Right lobe of liver (tissue), 6 donors: ENCODE results near the gene CTU2. TPM values are rescaled to one million over a fixed set of nuclear protein-coding genes. Genes with fewer than 3 reads are reported as not detected.

Source experiments
- ATAC-seq, 4 donors: fragments of 200-7000 bp; cut with Tn5 transposase; one replicate each; pipeline ENCODE4 v1.9.1; 2020; ENCODE audit warnings: mild to moderate bottlenecking in 4 of 4, moderate library complexity in 4 of 4
- DNase-seq, 3 donors: peaks; one replicate each; pipeline ENCODE4 v3.0.0-alpha.2; 2020
- H3K27ac ChIP-seq, 3 donors: fragments of 200-600 bp; one replicate each; pipeline ENCODE4 v1.8.0; 2022
- H3K27me3 ChIP-seq, 2 donors: fragments of 200-600 bp; one replicate each; pipeline ENCODE4 v1.8.0; 2022
- H3K36me3 ChIP-seq, 4 donors: fragments of 200-600 bp; sonication (generic) in 1 of 4; one replicate each; pipeline versions ENCODE4 v1.5.1 to v1.8.0; 2017 to 2022; ENCODE audit warnings: control low read depth in 1 of 4
- H3K4me1 ChIP-seq, 4 donors: fragments of 200-600 bp; sonication (generic) in 1 of 4; one replicate each; pipeline versions ENCODE4 v1.5.1 to v1.8.0; 2017 to 2022; ENCODE audit warnings: control low read depth in 1 of 4
- H3K4me3 ChIP-seq, 3 donors: fragments of 200-600 bp; one replicate each; pipeline ENCODE4 v1.8.0; 2022
- H3K9me3 ChIP-seq, 4 donors: fragments of 200-600 bp; sonication (generic) in 1 of 4; one replicate each; pipeline versions ENCODE4 v1.5.1 to v1.8.0; 2017 to 2022; ENCODE audit warnings: control low read depth in 1 of 4
- POLR2A ChIP-seq: fragments of 450-650 bp; IDR thresholded peaks from one replicate; pipeline ENCODE4 v1.6.1; 2017; ENCODE audit warnings: antibody characterized with exemption, mild to moderate bottlenecking
- WGBS: methylation state at CpG from one replicate; pipeline ENCODE4 v1.1.6; 2018; ENCODE audit warnings: low coverage, low lambda C conversion rate; ENCODE audit not compliant: insufficient coverage; ENCODE audit errors: missing lambda C conversion rate; 5-methylcytosine and 5-hydroxymethylcytosine counted together
- intact Hi-C, 2 donors: fragments of 100-400 bp; cut with DNase I; formaldehyde crosslinking; loops; one replicate each; pipeline versions ENCODE4 v1.11.2 to v1.14.1; 2022
- total RNA-seq, 6 experiments: library from RNA; depleted of rRNA in 2 of 6; stranded (reverse); fragments of >200 nt in 2 of 6; fragmentation: NEBNext Ultra II Directional in 3 of 6; extraction: Animal tissue kit (Norgen Biotek cat#: 25700) in 3 of 6; gene quantifications; one replicate each; pipeline versions ENCODE4 v1.1.0 to v1.2.4, GENCODE V29; 2016 to 2023
- TF ChIP-seq, protein P1 (sequence below), 4 donors: fragments of 200-600 bp in 3 of 4; fragments of 450-650 bp in 1 of 4; IDR thresholded peaks; one replicate each; pipeline versions ENCODE4 v1.5.1 to v1.8.0; 2016 to 2022; ENCODE audit warnings: antibody characterized with exemption in 4 of 4, mild to moderate bottlenecking in 2 of 4
- donor health status: DM: no; HTN: yes; CAD: no.
- donor health status: DM: no; HTN: no; CAD: no.
- donor health status: DM: no; HTN: no; CAD: no.
- donor health status: DM: no; HTN: yes; CAD: no.
- donor health status: DM: no; HTN: yes; CAD: no.

The CTU2 gene
- total RNA-seq, 6 experiments from 2014 or later: 5.0 to 9.5 (median 8.2) TPM

DNA sequence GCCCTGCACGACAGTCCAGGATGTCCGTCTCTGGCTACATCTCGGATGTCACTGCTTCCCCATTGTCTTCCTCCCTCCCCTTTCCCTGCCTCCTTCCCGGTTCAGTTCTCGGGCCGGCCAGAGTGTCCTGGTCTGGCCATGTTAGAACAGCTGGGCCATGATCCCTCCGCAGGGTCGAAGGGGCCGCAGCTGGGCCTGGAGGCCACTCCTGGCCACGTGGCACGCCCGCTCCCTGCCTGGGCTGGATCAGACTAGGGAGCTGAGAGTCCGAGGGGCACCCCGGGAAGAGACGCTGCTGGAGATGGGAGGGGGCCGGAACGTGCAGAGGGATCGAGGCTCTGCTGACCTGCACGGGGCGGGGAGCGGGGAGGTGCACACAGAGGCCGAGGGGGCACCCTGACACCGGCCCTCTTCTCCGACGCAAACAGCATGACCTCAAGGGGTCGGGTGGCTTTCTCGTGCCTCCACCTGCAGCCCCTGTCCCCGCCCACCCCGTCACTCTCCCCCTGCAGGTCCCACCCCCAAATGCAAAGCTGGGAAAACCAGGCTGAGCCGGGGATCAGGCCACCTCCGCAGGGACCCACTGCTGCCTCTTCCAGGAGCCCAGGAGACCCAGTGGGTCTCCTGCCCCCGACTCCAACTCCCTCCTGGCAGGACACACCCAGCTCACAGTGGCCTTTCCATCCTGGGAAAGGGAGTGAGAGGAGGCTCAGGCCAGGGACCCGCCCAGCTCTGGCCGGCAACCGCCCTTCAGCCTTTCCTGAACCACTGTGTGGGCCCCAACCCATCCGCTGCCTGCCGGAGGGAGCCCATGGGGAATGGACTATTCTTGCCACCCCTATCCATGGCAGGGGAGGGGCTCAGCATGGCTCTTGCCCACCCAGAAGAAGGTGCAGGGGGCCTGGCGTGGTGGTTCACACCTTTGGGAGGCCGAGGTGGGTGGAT lies 38.5 kb downstream of the CTU2 start:
- 65% methylated on average over 11 of the region's 39 CpGs for WGBS
- intact Hi-C loops: loop anchor here in 1 of 2 donors (5.0 kb wide), 1 partner anchor 42 kb away; the partner anchor contains the start of gene PIEZO1
- TF ChIP-seq POLR2A: no peak
- TF ChIP-seq, protein P1, sequence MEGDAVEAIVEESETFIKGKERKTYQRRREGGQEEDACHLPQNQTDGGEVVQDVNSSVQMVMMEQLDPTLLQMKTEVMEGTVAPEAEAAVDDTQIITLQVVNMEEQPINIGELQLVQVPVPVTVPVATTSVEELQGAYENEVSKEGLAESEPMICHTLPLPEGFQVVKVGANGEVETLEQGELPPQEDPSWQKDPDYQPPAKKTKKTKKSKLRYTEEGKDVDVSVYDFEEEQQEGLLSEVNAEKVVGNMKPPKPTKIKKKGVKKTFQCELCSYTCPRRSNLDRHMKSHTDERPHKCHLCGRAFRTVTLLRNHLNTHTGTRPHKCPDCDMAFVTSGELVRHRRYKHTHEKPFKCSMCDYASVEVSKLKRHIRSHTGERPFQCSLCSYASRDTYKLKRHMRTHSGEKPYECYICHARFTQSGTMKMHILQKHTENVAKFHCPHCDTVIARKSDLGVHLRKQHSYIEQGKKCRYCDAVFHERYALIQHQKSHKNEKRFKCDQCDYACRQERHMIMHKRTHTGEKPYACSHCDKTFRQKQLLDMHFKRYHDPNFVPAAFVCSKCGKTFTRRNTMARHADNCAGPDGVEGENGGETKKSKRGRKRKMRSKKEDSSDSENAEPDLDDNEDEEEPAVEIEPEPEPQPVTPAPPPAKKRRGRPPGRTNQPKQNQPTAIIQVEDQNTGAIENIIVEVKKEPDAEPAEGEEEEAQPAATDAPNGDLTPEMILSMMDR (IDR thresholded peaks at IDR 0.05): no peak

DNA sequence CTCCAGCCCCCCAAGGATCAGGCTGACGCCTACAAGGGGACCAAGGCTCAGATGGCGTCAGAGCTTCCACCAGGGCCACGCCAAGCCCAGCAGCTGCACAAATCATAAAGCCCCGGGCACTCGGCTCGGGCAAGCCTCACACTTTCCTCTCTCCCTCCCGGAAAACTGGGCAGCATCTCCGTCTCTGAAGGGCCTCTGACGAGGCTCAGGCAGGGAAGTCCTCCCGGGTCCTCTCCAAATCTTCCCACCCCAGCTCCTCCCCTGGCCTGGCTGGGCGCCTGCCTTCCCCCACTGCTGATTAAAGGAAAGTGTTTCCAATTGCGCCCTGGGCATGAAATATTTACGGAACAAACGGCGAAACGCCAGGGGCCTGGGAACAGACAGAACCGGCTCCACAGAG lies 40.2 kb downstream of the CTU2 start:
- Histone ChIP-seq H3K4me1 (peaks cover 0 to 6% (median 3%) of the 10 kb centered on the region in 4 donors), H3K36me3 (no peaks in the 10 kb centered on the region), H3K9me3 (no peaks in the 10 kb centered on the region), H3K4me3 (no peak overlapping the region), H3K27ac (no peak overlapping the region), H3K27me3 (no peaks in the 10 kb centered on the region)
- ATAC-seq (no peak), DNase-seq (no peak)
- WGBS: 36% methylated on average over 8 of the region's 17 CpGs
- intact Hi-C loops: no loop called here
- TF ChIP-seq, protein P1 (IDR thresholded peaks at IDR 0.05): no peak
- TF ChIP-seq POLR2A: no peak

More for the DNA sequence above, 38.5 kb downstream of the CTU2 start:
- Histone ChIP-seq H3K27me3 (no peaks in the 10 kb centered on the region), H3K4me1 (peaks cover 0 to 6% (median 3%) of the 10 kb centered on the region in 4 donors), H3K9me3 (no peaks in the 10 kb centered on the region), H3K27ac (no peak overlapping the region), H3K36me3 (peaks cover 0 to 6% (median 0%) of the 10 kb centered on the region in 4 donors), H3K4me3 (no peak overlapping the region)
- DNase-seq (no peak), ATAC-seq (no peak)

DNA sequence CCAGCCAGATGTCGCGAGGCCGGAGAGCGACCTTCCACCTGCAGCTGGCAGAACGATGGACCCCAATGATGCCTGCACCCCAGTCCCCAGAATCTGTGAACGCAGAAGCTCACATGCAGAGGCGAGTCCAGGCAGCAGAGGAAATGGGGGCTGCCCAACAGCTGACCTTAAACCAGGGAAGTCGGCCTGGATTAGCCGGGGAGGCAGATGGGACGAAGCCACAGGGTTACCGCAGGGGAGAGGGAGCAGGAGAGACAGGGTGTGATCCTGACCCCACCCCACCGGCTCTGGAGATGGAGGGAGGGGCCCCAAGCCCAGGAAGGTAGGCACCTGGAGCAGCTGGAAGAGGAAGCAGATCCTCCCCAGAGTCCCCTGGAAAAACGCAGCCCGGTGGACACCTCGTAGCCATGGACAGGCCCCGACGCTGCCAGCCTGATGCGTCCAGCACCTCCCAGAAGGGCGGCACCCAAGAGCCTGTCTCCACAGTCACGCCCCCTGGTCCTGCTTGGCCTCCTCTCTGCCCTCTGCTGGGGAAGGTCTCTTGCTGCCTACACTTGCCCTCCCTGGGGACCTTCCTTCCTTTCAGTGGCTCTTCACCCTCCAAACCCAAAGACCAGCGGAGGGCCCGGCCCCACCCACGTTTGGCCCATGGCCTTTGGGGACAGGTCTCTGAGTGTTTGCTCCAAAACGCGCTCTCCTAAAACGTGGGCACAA lies 41.4 kb downstream of the CTU2 start:
- Histone ChIP-seq H3K36me3 (no peaks in the 10 kb centered on the region), H3K27ac (no peak overlapping the region), H3K4me1 (peaks cover 0 to 6% (median 3%) of the 10 kb centered on the region in 4 donors), H3K4me3 (no peak overlapping the region), H3K9me3 (no peaks in the 10 kb centered on the region), H3K27me3 (no peaks in the 10 kb centered on the region)
- intact Hi-C loops: no loop called here
- TF ChIP-seq, protein P1 (IDR thresholded peaks at IDR 0.05): peak; percentile 20 to 63 (median 50)
- no peak for TF ChIP-seq POLR2A
- 96% methylated on average over 4 of the region's 26 CpGs for WGBS
- peak; percentile 65 to 74 (median 67) for DNase-seq
- ATAC-seq: peak; percentile 76 to 82 (median 78)

DNA sequence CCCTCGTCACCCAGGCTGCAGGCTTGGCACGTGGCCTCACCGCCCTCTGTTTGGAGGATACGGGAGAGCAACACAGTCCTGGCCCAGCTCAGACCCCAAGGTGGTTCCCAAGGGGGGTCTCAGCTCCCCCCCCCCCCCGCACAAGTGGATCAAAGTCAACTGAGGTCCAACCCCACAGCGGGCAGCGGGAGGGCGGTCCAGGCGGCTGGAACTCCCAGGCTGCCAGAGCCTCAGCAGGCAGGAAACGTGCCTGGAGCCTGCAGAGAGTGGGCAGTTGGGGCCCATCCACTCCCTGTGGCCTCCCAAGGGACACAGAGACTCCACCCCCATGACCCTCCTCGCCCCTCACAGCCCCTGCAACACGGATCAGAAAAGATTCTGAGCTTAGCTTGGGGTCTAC lies 42.1 kb downstream of the CTU2 start:
- 73% methylated on average over 3 of the region's 12 CpGs for WGBS
- H3K9me3 ChIP-seq: no peaks in the 10 kb centered on the region
- no peaks in the 10 kb centered on the region for H3K36me3 ChIP-seq
- H3K4me3 ChIP-seq: no peak overlapping the region
- H3K27ac ChIP-seq: no peak overlapping the region
- peaks cover 0 to 6% (median 3%) of the 10 kb centered on the region in 4 donors for H3K4me1 ChIP-seq
- ATAC-seq: no peak
- TF ChIP-seq POLR2A: no peak
- TF ChIP-seq, protein P1 (IDR thresholded peaks at IDR 0.05): no peak
- DNase-seq: no peak
- no peaks in the 10 kb centered on the region for H3K27me3 ChIP-seq
- intact Hi-C loops: no loop called here
